Stimulated activated naive CD4-positive, alpha-beta T cell treated with Interleukin-2 at 50 U/mL for 16 hours (primary cell): ENCODE results near the gene CALM3.

ENCODE experiments used
- DNase-seq: peaks from one replicate; lab custom pipeline; 2025; lab: John Stamatoyannopoulos, UW

CALM3 gene

DNA sequence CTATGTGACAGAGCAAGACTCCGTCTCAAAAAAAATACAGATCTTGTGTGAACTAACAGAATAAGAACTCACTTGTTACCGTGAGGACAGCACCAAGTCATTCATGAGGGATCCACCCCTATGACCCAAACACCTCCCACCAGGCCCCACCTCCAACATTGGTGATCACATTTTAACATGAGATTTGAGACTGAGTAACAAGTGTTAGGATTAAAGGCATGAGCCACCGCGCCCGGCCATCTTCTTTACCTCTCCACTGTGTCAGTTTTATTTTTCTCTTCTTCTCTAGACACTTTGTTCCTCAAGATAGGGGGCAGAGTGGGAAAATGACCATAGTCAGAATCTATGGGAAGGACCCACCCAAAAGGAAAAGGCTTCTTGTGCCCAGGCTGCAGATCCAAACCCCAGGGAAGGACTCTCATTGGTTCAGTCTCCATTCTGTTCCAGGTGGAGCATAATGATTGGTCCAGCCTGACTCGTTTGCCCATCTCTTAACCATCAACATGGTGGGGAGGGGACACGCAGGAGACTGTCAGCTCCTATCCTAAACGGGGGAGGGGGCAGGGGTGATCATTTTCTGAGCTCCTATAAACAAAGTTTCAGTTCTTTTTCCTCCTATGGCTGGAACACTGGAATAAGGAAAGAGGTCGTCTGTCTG, 1.3 kb upstream of the CALM3 start:
- DNase-seq, result no peak

DNA sequence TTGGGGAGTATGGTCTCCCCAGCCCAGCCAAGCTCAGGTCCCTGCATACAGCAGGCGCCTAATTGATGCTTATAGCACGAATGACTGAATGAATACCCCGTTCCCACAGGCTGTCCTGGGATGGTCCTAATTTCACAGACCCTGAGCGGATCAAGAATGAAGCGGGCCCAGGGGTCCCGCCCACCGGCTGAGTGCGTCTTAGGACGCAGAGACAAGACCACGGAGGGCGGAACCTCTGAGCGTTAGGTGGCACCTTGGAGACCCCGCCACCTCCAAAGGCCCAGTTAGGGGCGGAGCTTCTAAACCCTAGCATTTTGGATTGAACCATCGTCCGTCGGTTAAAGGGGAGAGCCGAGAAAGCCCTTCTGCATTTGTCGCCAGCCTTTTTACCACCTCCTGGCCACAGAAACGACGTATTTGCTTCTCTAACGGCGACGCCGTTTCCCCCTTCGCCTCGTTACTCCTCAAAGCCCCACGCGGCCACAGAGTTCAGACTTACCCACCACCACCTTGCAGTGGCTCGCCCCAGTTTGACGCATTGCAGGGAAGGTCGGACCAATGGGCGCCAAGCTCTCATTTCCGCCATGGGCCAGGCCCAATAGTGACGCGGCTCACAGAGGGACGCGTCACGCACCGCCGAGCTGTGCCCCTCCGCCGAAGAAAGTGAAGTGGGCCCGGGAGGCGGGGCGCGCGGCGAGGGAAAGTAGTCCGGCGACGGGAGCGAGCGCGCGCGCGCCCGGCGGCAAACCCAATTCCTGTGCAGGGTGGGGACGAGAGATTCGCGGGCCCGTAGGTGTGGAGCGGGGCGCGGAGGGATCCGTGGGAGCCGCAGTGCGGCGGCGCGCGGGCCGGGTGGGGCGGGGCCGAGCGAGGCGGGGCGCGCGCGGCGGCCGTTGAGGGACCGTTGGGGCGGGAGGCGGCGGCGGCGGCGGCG, 479 bp upstream of the CALM3 start:
- DNase-seq, result peak; percentile 94

DNA sequence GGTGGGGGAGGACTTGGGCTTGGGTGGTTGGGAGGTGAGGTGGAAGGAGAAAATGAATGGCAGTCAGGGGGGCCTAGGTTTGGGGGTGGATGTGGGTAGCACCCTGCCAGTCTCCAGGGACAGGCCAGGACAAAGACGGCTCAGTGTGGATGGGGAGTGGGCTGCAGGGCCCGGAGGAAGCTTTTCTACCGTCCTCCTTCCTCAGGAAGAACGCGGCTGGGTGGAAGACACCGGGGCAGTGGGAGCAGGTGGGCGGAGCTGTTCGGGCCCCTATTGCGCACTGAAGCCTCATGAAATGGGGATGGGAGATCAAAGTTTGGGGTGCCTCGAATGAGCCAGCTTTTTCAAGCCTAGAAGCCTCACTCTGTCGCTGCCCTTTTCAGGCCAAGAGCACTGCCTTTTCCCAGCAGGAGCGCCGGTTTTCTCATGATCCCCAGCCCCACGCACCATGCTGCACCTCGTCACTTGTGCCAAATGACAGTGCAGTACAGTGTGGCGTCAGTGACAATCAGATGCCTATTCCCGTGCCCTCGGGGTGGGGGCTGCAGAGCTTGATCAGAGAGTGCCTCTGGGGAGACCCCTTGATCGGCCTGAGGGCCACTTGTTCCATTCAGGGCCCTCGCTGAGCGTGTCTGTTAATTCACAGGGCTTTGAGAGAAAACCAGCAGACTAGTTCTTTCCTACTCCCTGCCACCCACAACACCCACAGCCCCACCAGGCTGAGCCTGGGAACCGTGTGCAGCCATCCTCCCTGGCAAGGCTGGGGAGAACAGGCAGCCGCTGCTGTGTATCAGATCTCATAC, 1.5 kb downstream of the CALM3 start:
- peak; percentile 75 for DNase-seq

- DNase-seq, result no peak
Measured at GRCh38 chr19:46603195-46603637, 2.1 kb downstream of the CALM3 start.

GRCh38 chr19:46603752-46604231, 2.7 kb downstream of the CALM3 start:
- DNase-seq, result no peak

DNA sequence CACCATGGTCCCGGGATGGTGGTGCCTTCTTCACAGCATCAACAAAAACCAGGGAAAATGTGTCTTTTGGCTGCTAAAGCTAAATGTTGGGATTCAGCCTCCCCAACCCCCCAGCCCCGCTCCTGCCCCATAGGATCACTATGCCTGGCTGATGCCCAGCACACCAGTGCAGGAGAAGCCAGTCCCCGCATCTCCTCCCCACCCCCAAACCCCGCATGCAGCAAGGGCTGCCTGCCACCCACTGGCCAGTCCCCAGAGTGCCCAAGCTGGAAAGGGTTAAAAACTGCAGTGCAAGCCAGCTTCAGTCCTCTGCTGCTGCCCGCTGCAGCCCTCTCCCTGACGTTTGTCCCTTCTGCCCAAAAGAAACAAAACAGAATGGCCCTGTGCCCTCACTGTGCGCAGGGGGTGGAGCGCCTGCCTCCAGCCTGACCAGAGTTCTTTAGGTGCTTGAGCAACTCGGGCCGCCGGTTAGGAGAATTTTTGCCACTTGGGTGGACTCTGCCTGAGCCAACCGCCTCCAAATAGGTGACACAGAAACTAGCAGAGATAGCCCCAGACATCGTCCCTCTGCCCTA, 3.7 kb downstream of the CALM3 start:
- no peak for DNase-seq

- DNase-seq, result no peak
Measured at GRCh38 chr19:46605356-46605821, 4.3 kb downstream of the CALM3 start.

- no peak for DNase-seq
Measured at GRCh38 chr19:46606019-46606418, 4.9 kb downstream of the CALM3 start.

GRCh38 chr19:46606681-46607447, 5.7 kb downstream of the CALM3 start:
- no peak for DNase-seq

GRCh38 chr19:46607448-46607841, 6.3 kb downstream of the CALM3 start:
- no peak for DNase-seq

GRCh38 chr19:46608178-46608577, 7.0 kb downstream of the CALM3 start:
- DNase-seq, result no peak

DNA sequence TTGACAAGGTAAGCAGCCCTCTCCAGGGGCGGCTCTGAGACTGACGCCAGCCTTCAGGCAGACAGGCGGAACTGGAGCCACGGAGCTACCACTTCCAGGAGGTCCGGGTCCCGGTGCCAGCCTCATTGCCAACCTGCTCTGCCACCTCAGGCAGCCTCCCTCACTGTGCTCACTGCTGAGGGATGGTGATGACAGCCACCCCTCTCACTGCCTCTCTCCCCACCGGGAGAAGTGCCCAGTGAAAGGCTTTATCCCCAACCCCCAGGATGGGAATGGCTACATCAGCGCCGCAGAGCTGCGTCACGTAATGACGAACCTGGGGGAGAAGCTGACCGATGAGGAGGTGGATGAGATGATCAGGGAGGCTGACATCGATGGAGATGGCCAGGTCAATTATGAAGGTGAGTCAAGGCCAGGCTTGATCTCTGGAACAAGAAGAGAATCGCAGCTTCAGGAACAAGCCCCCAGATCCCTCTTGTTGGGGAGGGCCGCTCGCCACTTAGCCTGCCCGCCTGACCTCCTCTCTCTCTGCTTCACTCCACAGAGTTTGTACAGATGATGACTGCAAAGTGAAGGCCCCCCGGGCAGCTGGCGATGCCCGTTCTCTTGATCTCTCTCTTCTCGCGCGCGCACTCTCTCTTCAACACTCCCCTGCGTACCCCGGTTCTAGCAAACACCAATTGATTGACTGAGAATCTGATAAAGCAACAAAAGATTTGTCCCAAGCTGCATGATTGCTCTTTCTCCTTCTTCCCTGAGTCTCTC, 7.6 kb downstream of the CALM3 start:
- DNase-seq, result no peak

GRCh38 chr19:46609511-46610412, 8.6 kb downstream of the CALM3 start:
- DNase-seq, result no peak

GRCh38 chr19:46610413-46610775, 9.3 kb downstream of the CALM3 start:
- DNase-seq, result no peak

- no peak for DNase-seq
Measured at GRCh38 chr19:46610851-46611770, 10.0 kb downstream of the CALM3 start.

GRCh38 chr19:46611776-46612175, 10.6 kb downstream of the CALM3 start:
- no peak for DNase-seq

GRCh38 chr19:46613525-46613924, 12.4 kb downstream of the CALM3 start:
- no peak for DNase-seq

DNA sequence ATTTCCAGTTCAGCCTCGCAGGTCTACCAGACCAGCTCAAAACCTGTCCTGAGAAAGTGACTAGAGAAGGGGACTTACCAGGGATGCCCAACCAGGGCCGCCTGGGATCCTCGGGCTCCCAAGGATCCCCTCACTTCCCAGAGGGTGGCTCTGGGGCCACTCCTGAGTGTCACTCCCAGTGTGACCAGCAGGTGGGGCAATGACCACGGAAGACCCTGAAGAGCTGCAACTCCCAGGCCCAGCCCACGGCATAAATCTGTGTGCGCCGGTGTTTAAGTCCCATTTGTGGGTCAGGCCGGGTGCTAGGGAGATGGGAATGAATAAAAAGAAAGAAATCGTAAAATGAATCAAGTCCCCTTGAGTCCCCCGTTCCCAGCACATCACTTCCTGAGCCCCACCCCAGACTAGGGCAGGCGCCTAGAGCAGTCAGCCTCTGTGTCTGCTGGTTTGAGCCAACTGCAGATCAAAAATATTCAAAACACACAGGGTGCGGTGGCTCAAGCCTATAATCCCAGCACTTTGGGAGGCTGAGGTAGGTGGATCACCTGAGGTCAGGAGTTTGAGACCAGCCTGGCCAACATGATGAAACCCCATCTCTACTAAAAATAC, 13.1 kb downstream of the CALM3 start:
- DNase-seq, result peak; percentile 73
